HCT116 (cell line): ENCODE measurements around the gene SND1. TPM values are rescaled to one million over a fixed set of nuclear protein-coding genes. Genes with fewer than 3 reads are reported as not detected.

Source experiments
- ATAC-seq: fragments of 200-7000 bp; cut with Tn5 transposase; 2 replicates; pipeline ENCODE4 v1.9.1; 2020; ENCODE audit warnings: mild to moderate bottlenecking, moderate library complexity
- BruUV-seq: library from RNA; stranded (reverse); fragments of 400-500 nt; replicated peaks from 2 replicates; lab custom pipeline; 2021; lab: Mats Ljungman, UMichigan
- CTCF ChIA-PET: fragments of 300-600 bp; sonication (Branson Sonifier 250); formaldehyde crosslinking; loops from one replicate; lab custom pipeline; 2021; ENCODE audit warnings: antibody characterized with exemption; lab: Charles Lee
- POLR2A ChIA-PET: fragments of 300-600, 350-600 bp; sonication (Branson Sonifier 250); formaldehyde crosslinking; loops from one replicate; lab custom pipeline; 2021; ENCODE audit warnings: antibody characterized with exemption; lab: Charles Lee
- RAD21 ChIA-PET, 2 experiments: fragments of 300-600 bp; sonication (Branson Sonifier 250); formaldehyde crosslinking; loops; one replicate each; lab custom pipeline; 2023; ENCODE audit warnings: low total read pairs in 2 of 2; ENCODE audit not compliant: uncharacterized antibody in 2 of 2, unreplicated experiment in 2 of 2, low non-redundant PET in 1 of 2; lab: Charles Lee
- DNase-seq: peaks from one replicate; pipeline ENCODE4 v3.0.0-alpha.2; 2010; ENCODE audit warnings: low read depth, low spot score
- H2AFZ ChIP-seq: fragments of 200-600 bp; shearing (Covaris generic), sonication (generic); 2 replicates; pipeline ENCODE4 v1.6.1; 2017; ENCODE audit warnings: low read depth, mixed run types, mixed read lengths, antibody characterized with exemption, low read length; ENCODE audit not compliant: poor library complexity, severe bottlenecking
- H3K27ac ChIP-seq: 2 replicates; pipeline ENCODE4 v1.5.1; 2012; ENCODE audit warnings: low read depth, low read length
- H3K27me3 ChIP-seq: fragments of 200-600 bp; sonication (generic); 2 replicates; pipeline ENCODE4 v1.6.1; 2016; ENCODE audit warnings: mixed run types, low read length, mixed read lengths; ENCODE audit not compliant: insufficient read depth
- H3K36me3 ChIP-seq, 2 experiments: fragments of 200-500 bp in 1 of 2; fragments of 200-600 bp in 1 of 2; sonication (Bioruptor generic) in 1 of 2; sonication (generic) in 1 of 2; 2 replicates each; pipeline versions ENCODE4 v1.5.1 to v1.6.1; 2014 to 2016; ENCODE audit warnings: low read length in 2 of 2, inconsistent platforms in 1 of 2, mixed read lengths in 1 of 2, mixed run types in 1 of 2; ENCODE audit not compliant: insufficient read depth in 2 of 2, control insufficient read depth in 1 of 2
- H3K4me1 ChIP-seq, 2 experiments: fragments of 200-600 bp in 1 of 2; sonication (generic) in 1 of 2; 2 replicates each; pipeline versions ENCODE4 v1.5.1 to v1.6.1; 2012 to 2017; ENCODE audit warnings: low read length in 2 of 2, inconsistent platforms in 1 of 2, mild to moderate bottlenecking in 1 of 2, mixed read lengths in 1 of 2, mixed run types in 1 of 2, moderate library complexity in 1 of 2; ENCODE audit not compliant: insufficient read depth in 2 of 2, control insufficient read depth in 1 of 2
- H3K4me2 ChIP-seq: fragments of 200-600 bp; sonication (generic); 2 replicates; pipeline ENCODE4 v1.6.1; 2017; ENCODE audit warnings: mixed run types, low read length, mixed read lengths
- H3K4me3 ChIP-seq, 2 experiments: fragments of 200-600 bp in 1 of 2; sonication (generic) in 1 of 2; replicated peaks in 1 of 2; 2 replicates each; pipeline ENCODE4 v1.5.1; 2011 to 2016; ENCODE audit warnings: low read length in 2 of 2, control low read depth in 1 of 2, low read depth in 1 of 2, mild to moderate bottlenecking in 1 of 2, mixed read lengths in 1 of 2, mixed run types in 1 of 2
- H3K79me2 ChIP-seq: fragments of 200-600 bp; sonication (generic); 2 replicates; pipeline ENCODE4 v1.6.1; 2017; ENCODE audit warnings: mild to moderate bottlenecking, mixed run types, low read length, moderate library complexity, mixed read lengths; ENCODE audit not compliant: insufficient read depth
- H3K9ac ChIP-seq: fragments of 200-600 bp; sonication (generic); 2 replicates; pipeline ENCODE4 v1.6.1; 2016; ENCODE audit warnings: low read length, mixed read lengths
- H3K9me2 ChIP-seq: fragments of 200-600 bp; sonication (generic), shearing (Covaris generic); 2 replicates; pipeline ENCODE4 v1.6.1; 2017; ENCODE audit warnings: mixed run types, mild to moderate bottlenecking, moderate library complexity; ENCODE audit not compliant: insufficient read depth
- H3K9me3 ChIP-seq, 2 experiments: fragments of 200-500 bp in 1 of 2; fragments of 200-600 bp in 1 of 2; sonication (Bioruptor generic) in 1 of 2; sonication (generic) in 1 of 2; 2 replicates each; pipeline ENCODE4 v1.6.1; 2014 to 2017; ENCODE audit warnings: low read length in 2 of 2, mixed read lengths in 2 of 2, inconsistent platforms in 1 of 2, low read depth in 1 of 2, mild to moderate bottlenecking in 1 of 2, mixed run types in 1 of 2, moderate library complexity in 1 of 2; ENCODE audit not compliant: control insufficient read depth in 1 of 2, insufficient read depth in 1 of 2
- H4K20me1 ChIP-seq: fragments of 200-600 bp; sonication (generic), shearing (Covaris generic); 2 replicates; pipeline ENCODE4 v1.6.1; 2017; ENCODE audit warnings: mixed run types, mild to moderate bottlenecking, moderate library complexity; ENCODE audit not compliant: insufficient read depth
- CBX3 ChIP-seq: IDR thresholded peaks from 2 replicates; pipeline ENCODE4 v1.6.1; 2012; ENCODE audit warnings: low read depth
- EGR1 ChIP-seq: IDR thresholded peaks from 2 replicates; pipeline ENCODE4 v1.6.1; 2012; ENCODE audit warnings: low read depth
- EZH2 ChIP-seq: fragments of 200-600 bp; sonication (generic); IDR thresholded peaks from 2 replicates; pipeline ENCODE4 v1.6.1; 2017; ENCODE audit warnings: antibody characterized with exemption, mixed run types
- FOSL1 ChIP-seq: IDR thresholded peaks from 2 replicates; pipeline ENCODE4 v1.6.1; 2012; ENCODE audit warnings: low read depth
- JUND ChIP-seq: IDR thresholded peaks from 2 replicates; pipeline ENCODE4 v1.6.1; 2012
- MAX ChIP-seq: IDR thresholded peaks from 2 replicates; pipeline ENCODE4 v1.6.1; 2012
- POLR2A ChIP-seq: IDR thresholded peaks from 2 replicates; pipeline ENCODE4 v1.7.0; 2011; ENCODE audit warnings: borderline replicate concordance; ENCODE audit not compliant: insufficient read depth, insufficient read length; ENCODE audit errors: extremely low read depth
- REST ChIP-seq: IDR thresholded peaks from 2 replicates; pipeline ENCODE4 v1.6.1; 2012; ENCODE audit warnings: low read depth
- intact Hi-C: fragments of 100-400 bp; cut with micrococcal nuclease; formaldehyde crosslinking; loops from 2 replicates; pipeline ENCODE4 v1.10.0; 2022
- total RNA-seq: library from RNA; stranded (reverse); gene quantifications from one replicate; pipeline ENCODE4 v1.2.1, GENCODE V29; 2021; ENCODE audit not compliant: unreplicated experiment

The SND1 gene
- total RNA-seq, 1 experiment from 2014 or later: 169 TPM

GRCh38 chr7:128115336-128115820, 463.4 kb downstream of the SND1 start:
- ChIA-PET CTCF (no interaction called here), POLR2A (no interaction called here), RAD21 (interaction anchor here in 1 of 2 experiments (1.0 kb wide), 1 partner anchor 94 kb away, joined by 6 read pairs; no protein-coding TSS in a partner anchor)
- H3K79me2 ChIP-seq: no peaks in the 10 kb centered on the region
- H3K4me2 ChIP-seq: no peak overlapping the region
- H3K9ac ChIP-seq: no peak overlapping the region
- H3K27me3 ChIP-seq: no peaks in the 10 kb centered on the region
- no TSS peak for BruUV-seq
- TF ChIP-seq FOSL1 (peak; percentile 41; the same call in 1 of the 2 replicates), CBX3 (no peak), JUND (peak; percentile 12; the same call in 1 of the 2 replicates)
- no peak for DNase-seq
- no peak overlapping the region for H3K27ac ChIP-seq
- ATAC-seq: peak; percentile 56
- H2AFZ ChIP-seq: no peak overlapping the region
- peaks cover 0 to 11% of the 10 kb centered on the region in 2 experiments; a peak in 2 of 4 replicates for H3K4me1 ChIP-seq
- intact Hi-C loops: no loop called here
- H3K36me3 ChIP-seq: no peaks in the 10 kb centered on the region
- no peak overlapping the region for H3K4me3 ChIP-seq
- no peaks in the 10 kb centered on the region for H3K9me2 ChIP-seq
- no peaks in the 10 kb centered on the region for H4K20me1 ChIP-seq
- no peaks in the 10 kb centered on the region for H3K9me3 ChIP-seq

GRCh38 chr7:128115821-128116723, 464.1 kb downstream of the SND1 start:
- H3K9ac ChIP-seq: no peak overlapping the region
- H3K36me3 ChIP-seq: no peaks in the 10 kb centered on the region
- intact Hi-C loops: no loop called here
- ChIA-PET RAD21 (interaction anchor here in 1 of 2 experiments (1.0 kb wide), 1 partner anchor 94 kb away, joined by 6 read pairs; no protein-coding TSS in a partner anchor), CTCF (no interaction called here), POLR2A (no interaction called here)
- no peaks in the 10 kb centered on the region for H4K20me1 ChIP-seq
- no peak overlapping the region for H3K4me2 ChIP-seq
- no peaks in the 10 kb centered on the region for H3K9me2 ChIP-seq
- BruUV-seq: no TSS peak
- no peaks in the 10 kb centered on the region for H3K27me3 ChIP-seq
- TF ChIP-seq EZH2 (no peak), POLR2A (no peak), EGR1 (no peak), REST (no peak), JUND (no peak), MAX (no peak)
- no peak for ATAC-seq
- H2AFZ ChIP-seq: no peak overlapping the region
- H3K9me3 ChIP-seq: no peaks in the 10 kb centered on the region
- no peak for DNase-seq
- no peak overlapping the region for H3K4me3 ChIP-seq
- peaks cover 0 to 11% of the 10 kb centered on the region in 2 experiments; a peak in 2 of 4 replicates for H3K4me1 ChIP-seq
- H3K79me2 ChIP-seq: no peaks in the 10 kb centered on the region
- no peak overlapping the region for H3K27ac ChIP-seq
